HG03097 (cell line): ENCODE measurements around the gene COX7A2L.
"Not testable (repeated sequence)": the region's sequence is repeated elsewhere in the genome, so short reads cannot be mapped to it uniquely, and the experiment has no call there.

Experiments used
- ATAC-seq: cut with Tn5 transposase; IDR thresholded peaks from one replicate; pipeline ENCODE4 v1.9.1; 2021; ENCODE audit not compliant: unreplicated experiment, low FRiP score

COX7A2L gene

GRCh38 chr2:42360890-42361727 lies at the start of gene COX7A2L:
COX7A2L (minus strand) TSS chr2:42361217; CDS start chr2:42361161, 56 bp downstream.
- ATAC-seq = peak; percentile 86

GRCh38 chr2:42408009-42408408 lies 47.0 kb upstream of the COX7A2L start:
- no peak for ATAC-seq

GRCh38 chr2:42407476-42407875 lies 46.5 kb upstream of the COX7A2L start:
- ATAC-seq = no peak

- ATAC-seq = no peak
These were observed 43.7 kb upstream of the COX7A2L start for GRCh38 chr2:42404676-42405075.

- ATAC-seq = no peak
These were observed 40.8 kb upstream of the COX7A2L start for GRCh38 chr2:42401773-42402172.

GRCh38 chr2:42398052-42398451 lies 37.0 kb upstream of the COX7A2L start:
- ATAC-seq = not testable (repeated sequence)

- ATAC-seq = not testable (repeated sequence)
These were observed 32.3 kb upstream of the COX7A2L start for GRCh38 chr2:42393320-42393719.

GRCh38 chr2:42392191-42392590 lies 31.2 kb upstream of the COX7A2L start:
- no peak for ATAC-seq

- no peak for ATAC-seq
These were observed 29.5 kb upstream of the COX7A2L start for GRCh38 chr2:42390401-42390969.

GRCh38 chr2:42386682-42387081 lies 25.7 kb upstream of the COX7A2L start:
- no peak for ATAC-seq

GRCh38 chr2:42385225-42385624 lies 24.2 kb upstream of the COX7A2L start:
- ATAC-seq = no peak

GRCh38 chr2:42383855-42384530 lies 23.0 kb upstream of the COX7A2L start:
- no peak for ATAC-seq

GRCh38 chr2:42382144-42382543 lies 21.1 kb upstream of the COX7A2L start:
- ATAC-seq = no peak

GRCh38 chr2:42380026-42380425 lies 19.0 kb upstream of the COX7A2L start:
- not testable (repeated sequence) for ATAC-seq

GRCh38 chr2:42378415-42378814 lies 17.4 kb upstream of the COX7A2L start:
- ATAC-seq = no peak

GRCh38 chr2:42376758-42377157 lies 15.7 kb upstream of the COX7A2L start:
- ATAC-seq = no peak

- ATAC-seq = no peak
These were observed 11.6 kb upstream of the COX7A2L start for GRCh38 chr2:42372474-42373200.

GRCh38 chr2:42371611-42372473 lies 10.8 kb upstream of the COX7A2L start:
- no peak for ATAC-seq

- no peak for ATAC-seq
These were observed 8.7 kb upstream of the COX7A2L start for GRCh38 chr2:42369532-42370229.
